CD4-positive, alpha-beta T cell (primary cell): ENCODE results near the gene TNS3. TPM values are rescaled to one million over a fixed set of nuclear protein-coding genes. Genes with fewer than 3 reads are reported as not detected.

ENCODE experiments used
- ATAC-seq: fragments of 200-7000 bp; cut with Tn5 transposase; one replicate; pipeline ENCODE4 v1.10.0; 2022; ENCODE audit warnings: mild to moderate bottlenecking; ENCODE audit not compliant: poor library complexity
- CTCF ChIA-PET: fragments of 350-600 bp; sonication (Branson Sonifier 250); formaldehyde crosslinking; loops from one replicate; lab custom pipeline; 2021; ENCODE audit warnings: antibody characterized with exemption, inconsistent platforms; lab: Charles Lee
- POLR2A ChIA-PET: fragments of 350-600 bp; sonication (Branson Sonifier 250); formaldehyde crosslinking; loops from one replicate; lab custom pipeline; 2021; ENCODE audit warnings: antibody characterized with exemption, inconsistent platforms; lab: Charles Lee
- DNase-seq, 14 experiments: peaks; one replicate each; pipeline ENCODE4 v3.0.0-alpha.2; 2013 to 2020; ENCODE audit warnings: mixed read lengths in 2 of 14
- H3K27ac ChIP-seq, 2 donors: one replicate each; pipeline versions ENCODE4 v1.5.1 to v1.7.0; 2013; ENCODE audit warnings: low read length in 2 of 2, low read depth in 1 of 2, mild to moderate bottlenecking in 1 of 2
- H3K27me3 ChIP-seq, 2 experiments: 1 replicate in 1 of 2; 2 replicates in 1 of 2; pipeline versions ENCODE4 v1.6.1 to v1.7.0; 2013; ENCODE audit warnings: low read length in 2 of 2, control low read depth in 1 of 2, mild to moderate bottlenecking in 1 of 2, moderate library complexity in 1 of 2; ENCODE audit not compliant: insufficient read depth in 2 of 2, control insufficient read depth in 1 of 2
- H3K36me3 ChIP-seq: one replicate; pipeline ENCODE4 v1.6.1; 2013; ENCODE audit warnings: low read length, control low read depth; ENCODE audit not compliant: insufficient read depth
- H3K4me1 ChIP-seq: one replicate; pipeline ENCODE4 v1.6.1; 2013; ENCODE audit warnings: low read length, control low read depth; ENCODE audit not compliant: insufficient read depth
- H3K4me3 ChIP-seq: one replicate; pipeline ENCODE4 v1.5.1; 2013; ENCODE audit warnings: mild to moderate bottlenecking, low read length, moderate library complexity
- H3K9me3 ChIP-seq, 2 experiments: 1 replicate in 1 of 2; 2 replicates in 1 of 2; pipeline versions ENCODE4 v1.6.1 to v1.7.0; 2013; ENCODE audit warnings: low read length in 2 of 2, mild to moderate bottlenecking in 2 of 2, control low read depth in 1 of 2, moderate library complexity in 1 of 2; ENCODE audit not compliant: control insufficient read depth in 1 of 2, insufficient read depth in 1 of 2
- H3K27ac Mint-ChIP-seq: one replicate; pipeline ENCODE4 v1.8.0; 2020; ENCODE audit warnings: mixed read lengths
- H3K27me3 Mint-ChIP-seq: one replicate; pipeline ENCODE4 v1.8.0; 2021; ENCODE audit warnings: mixed read lengths
- H3K36me3 Mint-ChIP-seq: one replicate; pipeline ENCODE4 v1.8.0; 2021; ENCODE audit warnings: low read depth, mixed read lengths
- H3K4me1 Mint-ChIP-seq: one replicate; pipeline ENCODE4 v1.8.0; 2021; ENCODE audit warnings: low read depth, mixed read lengths
- H3K4me3 Mint-ChIP-seq: one replicate; pipeline ENCODE4 v1.8.0; 2020; ENCODE audit warnings: mild to moderate bottlenecking, mixed read lengths
- H3K9me3 Mint-ChIP-seq: one replicate; pipeline ENCODE4 v1.8.0; 2020; ENCODE audit warnings: mixed read lengths
- CTCF ChIP-seq: fragments of 200-600 bp; IDR thresholded peaks from one replicate; pipeline ENCODE4 v1.8.0; 2022; ENCODE audit warnings: antibody characterized with exemption, mild to moderate bottlenecking
- intact Hi-C, 2 experiments: fragments of 100-400 bp; cut with DNase I in 1 of 2; cut with micrococcal nuclease in 1 of 2; formaldehyde crosslinking; loops; one replicate each; pipeline versions ENCODE4 v1.15.1 to v1.9.0; 2023 to 2025; cut with DNase I, micrococcal nuclease
- total RNA-seq, 174 experiments: library from RNA in 2 of 174; stranded (reverse) in 2 of 174; gene quantifications; one replicate each; pipeline ENCODE4 v1.2.3 and lab custom pipeline; 2021 to 2026

Gene TNS3
- total RNA-seq, 2 experiments from 2014 or later = 0.16 to 0.47 TPM

GRCh38 chr7:47248797-47249196 lies 333.1 kb downstream of the TNS3 start:
- Mint-ChIP-seq H3K4me1 (peaks cover 6% of the 10 kb centered on the region), H3K27ac (no peak overlapping the region), H3K27me3 (peaks cover 15% of the 10 kb centered on the region), H3K4me3 (no peak overlapping the region), H3K36me3 (no peaks in the 10 kb centered on the region), H3K9me3 (no peaks in the 10 kb centered on the region)
- TF ChIP-seq CTCF = no peak
- Histone ChIP-seq H3K4me3 (no peak overlapping the region), H3K9me3 (peaks cover 0 to 9% of the 10 kb centered on the region in 2 experiments), H3K27me3 (peaks cover 3 to 5% of the 10 kb centered on the region in 2 experiments), H3K36me3 (no peaks in the 10 kb centered on the region), H3K4me1 (no peaks in the 10 kb centered on the region), H3K27ac (no peak overlapping the region)
- DNase-seq (no peak), ATAC-seq (no peak)
- POLR2A ChIA-PET = no interaction called here
- CTCF ChIA-PET = no interaction called here
- intact Hi-C loops = no loop called here

- Mint-ChIP-seq H3K9me3 (no peaks in the 10 kb centered on the region), H3K4me1 (no peaks in the 10 kb centered on the region), H3K27ac (no peak overlapping the region), H3K36me3 (no peaks in the 10 kb centered on the region), H3K27me3 (peaks cover 6% of the 10 kb centered on the region), H3K4me3 (no peak overlapping the region)
- Histone ChIP-seq H3K27ac (no peak overlapping the region), H3K4me1 (no peaks in the 10 kb centered on the region), H3K4me3 (no peak overlapping the region), H3K27me3 (peaks cover 0 to 5% of the 10 kb centered on the region in 2 experiments), H3K36me3 (no peaks in the 10 kb centered on the region), H3K9me3 (peaks cover 0 to 6% of the 10 kb centered on the region in 2 experiments)
- DNase-seq = no peak
- ChIA-PET POLR2A (no interaction called here), CTCF (no interaction called here)
- intact Hi-C loops = no loop called here
- no peak for TF ChIP-seq CTCF
- no peak for ATAC-seq
Observed at GRCh38 chr7:47247132-47247531, 334.8 kb downstream of the TNS3 start.

GRCh38 chr7:47244692-47245091 lies 337.2 kb downstream of the TNS3 start:
- H3K36me3 Mint-ChIP-seq = no peaks in the 10 kb centered on the region
- no peaks in the 10 kb centered on the region for H3K27me3 Mint-ChIP-seq
- no peak overlapping the region for H3K27ac Mint-ChIP-seq
- no peak for TF ChIP-seq CTCF
- DNase-seq (no peak), ATAC-seq (no peak)
- H3K4me1 Mint-ChIP-seq = no peaks in the 10 kb centered on the region
- H3K9me3 ChIP-seq = peaks cover 0 to 13% of the 10 kb centered on the region in 2 experiments
- intact Hi-C loops = no loop called here
- POLR2A ChIA-PET = no interaction called here
- no peak overlapping the region for H3K4me3 Mint-ChIP-seq
- H3K4me1 ChIP-seq = no peaks in the 10 kb centered on the region
- H3K27me3 ChIP-seq = no peaks in the 10 kb centered on the region
- CTCF ChIA-PET = no interaction called here
- H3K27ac ChIP-seq = no peak overlapping the region
- no peaks in the 10 kb centered on the region for H3K9me3 Mint-ChIP-seq
- H3K36me3 ChIP-seq = no peaks in the 10 kb centered on the region
- no peak overlapping the region for H3K4me3 ChIP-seq
